Measurements from ENCODE around the gene ASB6.

The ASB6 gene

DNA sequence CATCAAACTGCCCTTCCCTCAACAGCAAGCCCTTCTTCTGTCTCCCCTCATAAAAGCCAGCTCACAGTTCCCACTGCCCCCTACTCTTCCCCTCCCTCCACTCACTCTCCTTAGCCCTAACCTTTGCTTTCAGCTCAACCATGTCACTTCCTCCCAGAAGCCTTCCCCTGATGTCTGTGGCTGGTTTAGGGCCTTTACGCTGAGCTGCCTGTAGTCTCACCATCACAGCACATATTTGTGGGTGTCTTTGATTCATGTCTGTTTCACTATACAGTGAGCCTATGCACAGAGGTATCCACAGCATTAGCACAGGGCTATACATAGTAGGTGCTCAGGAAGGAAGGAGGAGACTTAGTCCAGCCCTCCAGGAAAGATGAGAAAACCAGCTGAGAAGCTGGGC is 55.7 kb downstream of the ASB6 start:
- DNase-seq (ENCODE audit: low read depth in 2 of 2): no peak

DNA sequence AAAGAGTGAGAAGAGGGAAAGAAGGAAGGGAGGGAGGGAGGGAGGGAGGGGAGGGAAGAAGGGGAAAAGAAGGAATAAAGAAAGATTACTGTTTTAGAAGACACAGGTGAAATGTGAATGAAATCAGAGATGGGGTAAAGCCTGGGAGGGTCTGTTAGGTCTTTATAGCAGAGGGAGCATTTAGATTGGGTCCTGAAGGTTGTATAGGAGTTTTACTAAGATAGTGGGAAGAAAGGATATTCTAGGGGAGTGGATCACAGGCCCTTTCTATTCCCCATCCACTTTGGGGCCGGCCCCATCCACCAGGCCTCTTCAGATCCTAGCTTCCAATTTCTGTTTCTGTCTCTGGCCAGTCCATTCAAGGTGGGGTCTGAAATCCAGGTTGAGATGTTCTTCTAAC is 56.6 kb downstream of the ASB6 start:
- no peak for DNase-seq (ENCODE audit: low read depth in 2 of 2)
